A549 (cell line): Measurements from ENCODE around the gene ROPN1. TPM values are rescaled to one million over a fixed set of nuclear protein-coding genes. Genes with fewer than 3 reads are reported as not detected.
A peak's percentile ranks its signal among the peaks of the same experiment; 100 is the strongest.
"Not testable (repeated sequence)": the region's sequence is repeated elsewhere in the genome, so short reads cannot be mapped to it uniquely, and the experiment has no call there.

Experiments
- ATAC-seq, 2 experiments: fragments of 200-7000 bp in 1 of 2; fragments of >200 bp in 1 of 2; cut with Nextera tagmentation in 1 of 2; cut with Tn5 transposase in 1 of 2; 3 replicates each; pipeline versions ENCODE4 v1.8.0 to v1.9.1; 2018 to 2020; ENCODE audit warnings: mild to moderate bottlenecking in 1 of 2, moderate library complexity in 1 of 2
- CTCF ChIA-PET: fragments of 300-600 bp; sonication (Branson Sonifier 250); formaldehyde crosslinking; extraction: SDS; loops from one replicate; lab custom pipeline; 2021; ENCODE audit warnings: antibody characterized with exemption, inconsistent platforms; lab: Yijun Ruan, JAX
- POLR2A ChIA-PET: fragments of 350-600 bp; formaldehyde crosslinking; extraction: SDS; loops from one replicate; lab custom pipeline; 2021; ENCODE audit warnings: antibody characterized with exemption, inconsistent platforms; lab: Yijun Ruan, JAX
- DNase-seq, 2 experiments: peaks; one replicate each; pipeline versions ENCODE4 v3.0.0 to v3.0.0-alpha.2; 2011 to 2016; ENCODE audit warnings: low read depth in 1 of 2, low spot score in 1 of 2
- FAIRE-seq: peaks from 2 replicates; lab custom pipeline; 2011; peaks lifted over from hg19 to GRCh38; lab: Jason Lieb, UNC
- H3K27ac ChIP-seq, 2 experiments: fragments of >200 bp; sonication (Bioruptor Twin); formaldehyde crosslinking; 3 replicates each; pipeline ENCODE4 v1.5.1; 2016 to 2017
- H3K4me1 ChIP-seq: fragments of >200 bp; sonication (Bioruptor Twin); formaldehyde crosslinking; 3 replicates; pipeline ENCODE4 v1.6.1; 2016
- H3K4me2 ChIP-seq: fragments of >200 bp; sonication (Bioruptor Twin); formaldehyde crosslinking; 3 replicates; pipeline ENCODE4 v1.6.1; 2016
- H3K4me3 ChIP-seq: fragments of >200 bp; sonication (Bioruptor Twin); formaldehyde crosslinking; 3 replicates; pipeline ENCODE4 v1.5.1; 2016
- H3K9me3 ChIP-seq: fragments of >200 bp; sonication (Bioruptor Twin); formaldehyde crosslinking; 3 replicates; pipeline ENCODE4 v1.6.1; 2016
- CBX8 ChIP-seq: fragments of 200-600 bp; sonication (generic); IDR thresholded peaks from 2 replicates; pipeline ENCODE4 v1.6.1; 2016
- CHD2 ChIP-seq: fragments of 150-350 bp; IDR thresholded peaks from 2 replicates; pipeline ENCODE4 v1.6.1; 2014; ENCODE audit warnings: low read length; ENCODE audit not compliant: partially characterized antibody
- EHMT2 ChIP-seq: fragments of 200-600 bp; sonication (generic); IDR thresholded peaks from 2 replicates; pipeline ENCODE4 v1.6.1; 2016; ENCODE audit warnings: antibody characterized with exemption, low read depth, mild to moderate bottlenecking, moderate library complexity
- EP300 ChIP-seq, 2 experiments: fragments of >200 bp; sonication (Bioruptor Twin); formaldehyde crosslinking; IDR thresholded peaks; 2 replicates in 1 of 2; 3 replicates in 1 of 2; pipeline ENCODE4 v1.6.1; 2016 to 2017
- FOXS1 ChIP-seq: fragments of 250-450 bp; sonication (Bioruptor Pico); IDR thresholded peaks from 2 replicates; pipeline ENCODE4 v1.5.0; 2020; ENCODE audit warnings: mild to moderate bottlenecking, moderate library complexity
- HEYL ChIP-seq: fragments of 250-450 bp; sonication (Bioruptor Pico); IDR thresholded peaks from 2 replicates; pipeline ENCODE4 v1.8.0; 2021; ENCODE audit warnings: mild to moderate bottlenecking, moderate library complexity
- HOXA7 ChIP-seq: fragments of 250-450 bp; sonication (Bioruptor Pico); IDR thresholded peaks from 2 replicates; pipeline ENCODE4 v1.5.0; 2020; ENCODE audit warnings: mild to moderate bottlenecking, moderate library complexity
- HOXB13 ChIP-seq: fragments of 250-450 bp; sonication (Bioruptor Pico); IDR thresholded peaks from 2 replicates; pipeline ENCODE4 v1.5.0; 2020; ENCODE audit warnings: low read depth, mild to moderate bottlenecking, moderate library complexity
- HOXB5 ChIP-seq: fragments of 250-450 bp; sonication (Bioruptor Pico); IDR thresholded peaks from 2 replicates; pipeline ENCODE4 v1.5.0; 2020; ENCODE audit warnings: mild to moderate bottlenecking, moderate library complexity
- KDM1A ChIP-seq: fragments of 200-600 bp; sonication (generic); IDR thresholded peaks from 2 replicates; pipeline ENCODE4 v1.6.1; 2016; ENCODE audit warnings: low read depth, mild to moderate bottlenecking
- NR3C1 ChIP-seq: fragments of >200 bp; sonication (Bioruptor Twin); formaldehyde crosslinking; IDR thresholded peaks from 3 replicates; pipeline ENCODE4 v1.6.1; 2017
- POLR2A ChIP-seq: IDR thresholded peaks from 2 replicates; pipeline ENCODE4 v1.6.1; 2012; ENCODE audit warnings: mild to moderate bottlenecking, low read length
- POLR2AphosphoS2 ChIP-seq: conservative IDR thresholded peaks from 2 replicates; pipeline ENCODE4 v1.6.1; 2012; ENCODE audit warnings: low read length, improper control_type of control experiment, inconsistent platforms
- RAD21 ChIP-seq, 2 experiments: fragments of >200 bp in 1 of 2; sonication (Bioruptor Twin) in 1 of 2; formaldehyde crosslinking in 1 of 2; IDR thresholded peaks in 1 of 2; conservative IDR thresholded peaks in 1 of 2; 2 replicates in 1 of 2; 3 replicates in 1 of 2; pipeline ENCODE4 v1.6.1; 2012 to 2018; ENCODE audit warnings: inconsistent platforms in 1 of 2
- RCOR1 ChIP-seq: fragments of 150-350 bp; IDR thresholded peaks from 2 replicates; pipeline ENCODE4 v1.6.1; 2014; ENCODE audit warnings: antibody characterized with exemption, low read length, low read depth
- TFCP2L1 ChIP-seq: fragments of 250-450 bp; sonication (Bioruptor Pico); IDR thresholded peaks from 2 replicates; pipeline ENCODE4 v1.5.0; 2021; ENCODE audit warnings: mild to moderate bottlenecking
- ZNF302 ChIP-seq: fragments of 250-450 bp; sonication (Bioruptor Pico); IDR thresholded peaks from 2 replicates; pipeline ENCODE4 v1.9.0; 2021; ENCODE audit warnings: inconsistent platforms, mild to moderate bottlenecking, moderate library complexity
- WGBS: methylation state at CpG from one replicate; pipeline ENCODE4 v1.1.6; 2017; ENCODE audit errors: missing lambda C conversion rate; 5-methylcytosine and 5-hydroxymethylcytosine counted together
- polyA plus RNA-seq, 4 experiments: library from polyadenylated mRNA; depleted of rRNA in 3 of 4; stranded (reverse); fragments of >200 nt; fragmentation: RNase III in 1 of 4; extraction: RNeasy Plus Mini Kit Qiagen cat#74134 plus additional on column Dnase treatment in 1 of 4; gene quantifications; 2 replicates in 3 of 4; 3 replicates in 1 of 4; pipeline ENCODE4 v1.2.3, GENCODE V29; 2011 to 2017
- TF ChIP-seq, protein P1 (sequence below): fragments of >200 bp; sonication (Bioruptor Twin); formaldehyde crosslinking; IDR thresholded peaks from 2 replicates; pipeline ENCODE4 v1.6.1; 2016
- TF ChIP-seq, protein P2 (sequence below): IDR thresholded peaks from 2 replicates; pipeline ENCODE4 v1.6.1; 2012
- TF ChIP-seq, protein P3 (sequence below): fragments of 450-650 bp; IDR thresholded peaks from 2 replicates; pipeline ENCODE4 v1.6.1; 2014; ENCODE audit warnings: antibody characterized with exemption
- TF ChIP-seq, protein P4 (sequence below): IDR thresholded peaks from 2 replicates; pipeline ENCODE4 v1.6.1; 2012
- TF ChIP-seq, protein P5 (sequence below): fragments of 150-350 bp; IDR thresholded peaks from 2 replicates; pipeline ENCODE4 v1.6.1; 2014; ENCODE audit warnings: low read depth, mild to moderate bottlenecking, low read length

Gene ROPN1
- polyA plus RNA-seq, 2 of the 4 experiments (the other 2 are of a cell fraction), result not detected

DNA sequence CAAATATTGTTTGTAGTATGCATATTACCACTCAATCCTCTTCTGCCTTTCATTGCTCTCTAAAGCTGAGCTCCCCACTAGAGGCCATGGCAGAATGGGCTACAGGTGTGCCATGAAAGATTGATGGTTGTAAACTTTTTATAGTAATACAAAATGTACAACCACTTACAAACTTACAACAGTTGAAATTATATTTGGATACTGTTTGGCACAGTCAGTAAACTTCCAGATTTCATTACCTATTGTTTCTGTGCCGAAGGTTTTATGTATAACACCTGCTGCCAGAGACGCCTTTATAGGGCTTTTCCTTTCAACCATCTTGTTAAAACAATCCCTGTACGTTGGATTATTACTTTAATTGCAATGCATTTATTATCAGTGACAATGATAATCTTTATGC lies 7.0 kb downstream of the ROPN1 start:
- POLR2A ChIA-PET, result no interaction called here
- no peak overlapping the region for H3K4me3 ChIP-seq
- H3K4me1 ChIP-seq, result no peaks in the 10 kb centered on the region; the same call in 2 of the 3 replicates
- DNase-seq (no peak), FAIRE-seq (peak; percentile 18), ATAC-seq (no peak)
- H3K4me2 ChIP-seq, result no peak overlapping the region
- no peak overlapping the region for H3K27ac ChIP-seq
- TF ChIP-seq EP300 (IDR thresholded peaks at IDR 0.05), result no peak
- no peak for TF ChIP-seq TFCP2L1
- TF ChIP-seq CHD2, result no peak
- TF ChIP-seq HEYL (CRISPR knock-in tag), result no peak
- TF ChIP-seq FOXS1 (CRISPR knock-in tag), result no peak
- TF ChIP-seq, protein P1, sequence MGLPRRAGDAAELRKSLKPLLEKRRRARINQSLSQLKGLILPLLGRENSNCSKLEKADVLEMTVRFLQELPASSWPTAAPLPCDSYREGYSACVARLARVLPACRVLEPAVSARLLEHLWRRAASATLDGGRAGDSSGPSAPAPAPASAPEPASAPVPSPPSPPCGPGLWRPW, result no peak
- TF ChIP-seq HOXB5 (CRISPR knock-in tag), result no peak
- no peak for TF ChIP-seq POLR2A
- TF ChIP-seq, protein P2, sequence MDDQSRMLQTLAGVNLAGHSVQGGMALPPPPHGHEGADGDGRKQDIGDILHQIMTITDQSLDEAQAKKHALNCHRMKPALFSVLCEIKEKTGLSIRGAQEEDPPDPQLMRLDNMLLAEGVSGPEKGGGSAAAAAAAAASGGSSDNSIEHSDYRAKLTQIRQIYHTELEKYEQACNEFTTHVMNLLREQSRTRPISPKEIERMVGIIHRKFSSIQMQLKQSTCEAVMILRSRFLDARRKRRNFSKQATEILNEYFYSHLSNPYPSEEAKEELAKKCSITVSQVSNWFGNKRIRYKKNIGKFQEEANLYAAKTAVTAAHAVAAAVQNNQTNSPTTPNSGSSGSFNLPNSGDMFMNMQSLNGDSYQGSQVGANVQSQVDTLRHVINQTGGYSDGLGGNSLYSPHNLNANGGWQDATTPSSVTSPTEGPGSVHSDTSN, result no peak
- TF ChIP-seq KDM1A, result no peak
- no peak for TF ChIP-seq HOXB13 (CRISPR knock-in tag)
- TF ChIP-seq, protein P3, sequence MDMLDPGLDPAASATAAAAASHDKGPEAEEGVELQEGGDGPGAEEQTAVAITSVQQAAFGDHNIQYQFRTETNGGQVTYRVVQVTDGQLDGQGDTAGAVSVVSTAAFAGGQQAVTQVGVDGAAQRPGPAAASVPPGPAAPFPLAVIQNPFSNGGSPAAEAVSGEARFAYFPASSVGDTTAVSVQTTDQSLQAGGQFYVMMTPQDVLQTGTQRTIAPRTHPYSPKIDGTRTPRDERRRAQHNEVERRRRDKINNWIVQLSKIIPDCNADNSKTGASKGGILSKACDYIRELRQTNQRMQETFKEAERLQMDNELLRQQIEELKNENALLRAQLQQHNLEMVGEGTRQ, result no peak
- no peak for TF ChIP-seq POLR2AphosphoS2
- TF ChIP-seq, protein P4, sequence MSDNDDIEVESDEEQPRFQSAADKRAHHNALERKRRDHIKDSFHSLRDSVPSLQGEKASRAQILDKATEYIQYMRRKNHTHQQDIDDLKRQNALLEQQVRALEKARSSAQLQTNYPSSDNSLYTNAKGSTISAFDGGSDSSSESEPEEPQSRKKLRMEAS, result no peak
- TF ChIP-seq EHMT2, result no peak
- TF ChIP-seq ZNF302 (CRISPR knock-in tag), result no peak
- CTCF ChIA-PET, result interaction anchor here (0.6 to 1.4 kb wide), 2 partner anchors 483 to 543 kb away, joined by 3 read pairs; no protein-coding TSS in a partner anchor
- H3K9me3 ChIP-seq, result peaks cover 21% of the 10 kb centered on the region
- WGBS, result 28% methylated on average over 3 of the region's 3 CpGs

DNA sequence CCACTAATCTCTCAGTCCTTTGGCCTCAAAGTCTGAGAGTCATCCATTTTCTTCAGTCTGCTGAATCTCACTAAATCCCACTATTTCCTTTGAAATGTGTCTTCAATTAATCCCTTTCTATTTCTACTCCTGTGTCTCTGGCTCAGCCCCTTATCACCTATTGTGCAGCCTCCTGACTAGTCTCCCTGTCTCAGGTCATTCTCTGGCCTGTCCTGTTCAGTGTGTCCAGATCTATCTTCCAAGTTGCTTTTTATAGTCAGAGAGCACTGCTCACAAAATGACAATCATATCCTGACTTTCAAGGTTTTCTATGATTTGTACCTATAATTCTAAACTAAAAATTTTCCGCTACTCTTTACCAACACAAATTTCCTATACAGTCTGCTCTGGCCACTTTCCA lies 7.6 kb downstream of the ROPN1 start:
- POLR2A ChIA-PET, result no interaction called here
- no peak overlapping the region for H3K4me2 ChIP-seq
- H3K4me1 ChIP-seq, result no peaks in the 10 kb centered on the region; the same call in 2 of the 3 replicates
- peaks cover 18% of the 10 kb centered on the region for H3K9me3 ChIP-seq
- WGBS, result 84% methylated on average over 1 of the region's 1 CpG
- no peak for DNase-seq
- no peak for FAIRE-seq
- no peak overlapping the region for H3K27ac ChIP-seq
- no peak for ATAC-seq
- TF ChIP-seq POLR2AphosphoS2 (no peak), CBX8 (no peak), RCOR1 (no peak), POLR2A (no peak), HOXA7 (CRISPR knock-in tag) (no peak), RAD21 (conservative IDR thresholded peaks at IDR 0.05 in 1 of 2, IDR thresholded peaks at IDR 0.05 in 1 of 2) (no peak), NR3C1 (no peak), EP300 (IDR thresholded peaks at IDR 0.05) (no peak), CHD2 (no peak)
- TF ChIP-seq, protein P5, sequence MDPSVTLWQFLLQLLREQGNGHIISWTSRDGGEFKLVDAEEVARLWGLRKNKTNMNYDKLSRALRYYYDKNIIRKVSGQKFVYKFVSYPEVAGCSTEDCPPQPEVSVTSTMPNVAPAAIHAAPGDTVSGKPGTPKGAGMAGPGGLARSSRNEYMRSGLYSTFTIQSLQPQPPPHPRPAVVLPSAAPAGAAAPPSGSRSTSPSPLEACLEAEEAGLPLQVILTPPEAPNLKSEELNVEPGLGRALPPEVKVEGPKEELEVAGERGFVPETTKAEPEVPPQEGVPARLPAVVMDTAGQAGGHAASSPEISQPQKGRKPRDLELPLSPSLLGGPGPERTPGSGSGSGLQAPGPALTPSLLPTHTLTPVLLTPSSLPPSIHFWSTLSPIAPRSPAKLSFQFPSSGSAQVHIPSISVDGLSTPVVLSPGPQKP, result no peak
- H3K4me3 ChIP-seq, result no peak overlapping the region
- CTCF ChIA-PET, result interaction anchor here (1.4 kb wide), 1 partner anchor 483 kb away, joined by 3 read pairs; no protein-coding TSS in a partner anchor

DNA sequence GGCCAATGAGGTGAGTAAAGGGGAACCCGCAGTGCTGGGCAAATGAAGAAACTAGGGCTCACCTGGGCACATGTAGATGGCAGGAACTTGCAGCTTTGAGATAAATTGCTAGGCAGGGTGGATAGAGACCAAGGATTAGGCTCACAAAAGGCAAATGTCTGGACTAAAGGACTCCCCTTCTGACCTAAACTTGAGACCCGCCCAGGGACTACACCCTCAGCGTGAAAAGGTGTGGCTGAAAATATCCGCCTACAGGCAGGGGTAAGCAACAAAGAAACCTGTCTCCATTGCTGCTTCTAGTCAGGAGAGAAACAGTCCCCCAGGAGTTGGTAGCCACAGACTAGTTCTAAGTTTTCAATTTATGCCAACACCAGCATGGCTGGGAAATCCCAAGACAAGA lies 10.6 kb downstream of the ROPN1 start:
- ATAC-seq, DNase-seq, FAIRE-seq, POLR2A ChIA-PET, H3K4me2 ChIP-seq, H3K4me3 ChIP-seq, H3K4me1 ChIP-seq, H3K27ac ChIP-seq: not testable (repeated sequence)
- 38% methylated on average over 4 of the region's 4 CpGs for WGBS
- CTCF ChIA-PET, result interaction anchor here (1.7 to 1.8 kb wide), 3 partner anchors 9 to 329 kb away, joined by 4 to 9 read pairs (median 6); no protein-coding TSS in a partner anchor
- peak; percentile 65; the same call in 1 of the 2 replicates for TF ChIP-seq CBX8
- peaks cover 18% of the 10 kb centered on the region for H3K9me3 ChIP-seq
